Stimulated activated CD4-positive, alpha-beta T cell treated with anti-CD3 and anti-CD28 coated beads, Interleukin-1b, Interleukin-23, amount 100 ng/mL, for 4 hours (primary cell): ENCODE measurements around the gene ATCAY.

Experiments used
- DNase-seq, 2 donors: peaks; one replicate each; pipeline ENCODE4 v3.0.0-alpha.2; 2020; ENCODE audit warnings: low read depth in 2 of 2

Gene ATCAY

GRCh38 chr19:3970313-3970807 lies 89.9 kb downstream of the ATCAY start:
- no peak for DNase-seq

GRCh38 chr19:3970808-3971598 lies 90.5 kb downstream of the ATCAY start, which contains the start of gene DAPK3:
Gene DAPK3 (minus strand): TSS chr19:3971099. CDS start chr19:3969735, 1,364 bp downstream.
- peak; percentile 89 to 93 for DNase-seq

GRCh38 chr19:3975144-3975543 lies 94.7 kb downstream of the ATCAY start:
- DNase-seq = no peak

- DNase-seq = no peak
Observed at GRCh38 chr19:3975637-3976087, 95.2 kb downstream of the ATCAY start.

- no peak for DNase-seq
Observed at GRCh38 chr19:3976495-3977241, 96.2 kb downstream of the ATCAY start.
